ENCODE results near the gene DLX4. TPM values are rescaled to one million over a fixed set of nuclear protein-coding genes. Genes with fewer than 3 reads are reported as not detected.

Gene DLX4
- total and polyA plus RNA-seq, 12 donors, result 0.03 to 0.26 TPM; not detected in 10

DNA sequence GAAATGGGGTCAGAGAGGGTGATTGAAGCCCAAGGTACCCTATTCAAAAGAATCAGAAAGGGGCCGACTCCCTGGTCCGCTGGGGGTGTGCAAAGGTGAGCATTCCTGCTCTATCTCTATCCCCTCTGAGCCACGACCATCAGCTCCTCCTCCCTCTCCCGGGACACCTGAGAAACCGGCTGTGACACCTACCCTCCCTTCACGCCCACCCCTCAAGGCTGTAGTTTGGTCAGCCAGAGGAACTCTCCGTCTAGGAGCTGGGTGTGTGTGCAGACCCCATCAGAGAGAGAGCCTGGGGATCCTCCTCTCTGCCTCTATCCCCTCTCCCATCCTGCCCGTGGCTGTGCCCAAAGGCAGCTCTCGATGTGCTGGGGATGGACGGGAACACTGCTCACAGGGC lies 27.6 kb upstream of the DLX4 start:
- TF ChIP-seq, protein P1, sequence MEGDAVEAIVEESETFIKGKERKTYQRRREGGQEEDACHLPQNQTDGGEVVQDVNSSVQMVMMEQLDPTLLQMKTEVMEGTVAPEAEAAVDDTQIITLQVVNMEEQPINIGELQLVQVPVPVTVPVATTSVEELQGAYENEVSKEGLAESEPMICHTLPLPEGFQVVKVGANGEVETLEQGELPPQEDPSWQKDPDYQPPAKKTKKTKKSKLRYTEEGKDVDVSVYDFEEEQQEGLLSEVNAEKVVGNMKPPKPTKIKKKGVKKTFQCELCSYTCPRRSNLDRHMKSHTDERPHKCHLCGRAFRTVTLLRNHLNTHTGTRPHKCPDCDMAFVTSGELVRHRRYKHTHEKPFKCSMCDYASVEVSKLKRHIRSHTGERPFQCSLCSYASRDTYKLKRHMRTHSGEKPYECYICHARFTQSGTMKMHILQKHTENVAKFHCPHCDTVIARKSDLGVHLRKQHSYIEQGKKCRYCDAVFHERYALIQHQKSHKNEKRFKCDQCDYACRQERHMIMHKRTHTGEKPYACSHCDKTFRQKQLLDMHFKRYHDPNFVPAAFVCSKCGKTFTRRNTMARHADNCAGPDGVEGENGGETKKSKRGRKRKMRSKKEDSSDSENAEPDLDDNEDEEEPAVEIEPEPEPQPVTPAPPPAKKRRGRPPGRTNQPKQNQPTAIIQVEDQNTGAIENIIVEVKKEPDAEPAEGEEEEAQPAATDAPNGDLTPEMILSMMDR (IDR thresholded peaks at IDR 0.05), result no peak

DNA sequence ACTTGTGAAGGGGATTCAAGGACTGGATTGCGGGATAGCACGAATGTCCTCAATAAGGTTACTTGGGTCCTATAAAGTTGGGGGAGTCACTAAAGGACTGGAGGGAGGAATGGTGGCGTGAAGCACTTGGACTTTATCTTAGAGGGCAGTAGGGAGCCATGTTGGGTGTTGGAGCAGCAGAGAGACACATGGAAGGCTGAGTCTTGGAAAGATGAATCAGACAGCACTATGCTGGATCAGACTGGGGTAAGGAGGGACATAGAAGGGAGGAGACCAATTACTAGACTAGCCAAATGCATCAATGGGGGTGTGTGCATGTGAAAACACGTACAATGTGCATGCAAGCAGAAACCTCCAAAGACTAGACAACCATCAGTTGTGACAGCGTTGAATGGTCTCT lies 26.0 kb upstream of the DLX4 start:
- Histone ChIP-seq H3K4me1 (no peaks in the 10 kb centered on the region), H3K4me3 (no peak overlapping the region), H3K36me3 (no peaks in the 10 kb centered on the region), H3K27me3 (peaks cover 0 to 85% (median 77%) of the 10 kb centered on the region in 7 donors), H3K9me3 (no peaks in the 10 kb centered on the region), H3K27ac (no peak overlapping the region)
- ATAC-seq (no peak), DNase-seq (no peak)
- 81 to 86% methylated on average over 5 of the region's 5 CpGs for WGBS, 2 donors
- intact Hi-C loops (cut with DNase I), result no loop called here
- TF ChIP-seq, protein P1 (IDR thresholded peaks at IDR 0.05), result no peak

More for the DNA sequence above, 27.6 kb upstream of the DLX4 start:
- Histone ChIP-seq H3K27ac (no peak overlapping the region), H3K9me3 (no peaks in the 10 kb centered on the region), H3K4me1 (no peaks in the 10 kb centered on the region), H3K4me3 (no peak overlapping the region), H3K27me3 (peaks cover 0 to 70% (median 62%) of the 10 kb centered on the region in 7 donors), H3K36me3 (no peaks in the 10 kb centered on the region)
- 44 to 51% methylated on average over 10 of the region's 10 CpGs for WGBS, 2 donors
- intact Hi-C loops (cut with DNase I), result no loop called here
- DNase-seq (no peak), ATAC-seq (no peak)

DNA sequence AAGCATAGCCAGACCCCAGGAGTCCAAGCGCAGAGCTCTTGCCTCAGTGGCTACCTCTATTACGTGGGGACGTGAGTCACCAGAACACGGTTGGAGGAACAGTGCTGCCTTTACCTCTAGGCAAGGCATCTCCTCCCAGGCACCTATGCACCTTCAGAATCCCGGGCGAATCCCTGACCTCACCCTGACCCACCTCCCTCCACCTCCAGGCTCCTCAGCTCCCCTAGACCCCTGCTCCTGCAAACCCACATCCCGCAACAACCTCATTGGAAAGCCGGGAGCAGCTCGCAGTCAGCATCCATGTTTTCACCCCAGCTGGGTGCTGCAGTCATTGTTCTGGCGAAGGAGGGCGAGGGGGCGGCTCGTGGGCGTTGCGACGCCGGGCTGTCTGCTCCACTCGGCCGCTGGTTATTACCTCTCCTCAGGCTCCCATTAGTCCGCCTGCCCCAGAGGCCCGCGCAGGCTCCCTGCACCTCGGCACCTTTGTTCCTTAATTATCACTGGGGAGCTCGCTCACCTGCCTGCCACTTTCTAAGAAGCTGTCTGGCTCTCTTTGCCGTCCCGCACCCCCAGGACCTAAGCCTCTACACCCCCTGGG lies 24.6 kb upstream of the DLX4 start:
- intact Hi-C loops (cut with DNase I), result no loop called here
- Histone ChIP-seq H3K9me3 (no peaks in the 10 kb centered on the region), H3K27ac (no peak overlapping the region), H3K4me3 (no peak overlapping the region), H3K27me3 (peaks cover 0 to 90% (median 86%) of the 10 kb centered on the region in 7 donors), H3K4me1 (no peaks in the 10 kb centered on the region), H3K36me3 (no peaks in the 10 kb centered on the region)
- ATAC-seq (no peak), DNase-seq (no peak)
- WGBS, 2 donors, result 28 to 30% methylated on average over 26 of the region's 26 CpGs
- TF ChIP-seq, protein P1 (IDR thresholded peaks at IDR 0.05), result no peak

DNA sequence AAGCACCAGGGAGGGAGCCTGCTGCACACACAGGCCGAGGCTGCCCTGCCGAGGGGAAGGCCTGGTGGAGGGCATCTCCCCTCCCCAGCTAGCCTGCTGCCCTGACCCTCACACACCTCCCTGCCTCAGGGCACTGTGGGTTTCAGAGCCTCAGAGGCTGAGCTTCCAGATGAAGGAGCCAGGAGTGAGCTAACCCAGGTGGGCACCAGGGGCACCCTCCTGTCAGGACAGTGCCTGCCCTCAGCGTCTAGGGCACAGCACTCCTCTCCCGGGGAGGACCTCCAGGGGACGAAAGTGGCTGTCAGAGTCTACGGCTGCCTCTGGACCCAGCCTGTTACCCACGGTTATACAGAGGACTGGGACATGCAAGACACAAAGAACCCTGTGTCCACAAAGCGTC lies 22.8 kb upstream of the DLX4 start:
- TF ChIP-seq, protein P1 (IDR thresholded peaks at IDR 0.05), result no peak
- H3K9me3 ChIP-seq, result no peaks in the 10 kb centered on the region
- H3K4me3 ChIP-seq, result no peak overlapping the region
- H3K27ac ChIP-seq, result no peak overlapping the region
- ATAC-seq, result no peak
- no peaks in the 10 kb centered on the region for H3K4me1 ChIP-seq
- intact Hi-C loops (cut with DNase I), result no loop called here
- 68 to 76% methylated on average over 8 of the region's 8 CpGs for WGBS, 2 donors
- DNase-seq, result no peak
- peaks cover 0 to 100% (median 87%) of the 10 kb centered on the region in 7 donors for H3K27me3 ChIP-seq
- H3K36me3 ChIP-seq, result no peaks in the 10 kb centered on the region
